Measurements from ENCODE around the gene THRAP3.

- TF ChIP-seq CTCF (IDR thresholded peaks at IDR 0.05; ENCODE audit: borderline replicate concordance, extremely low read depth, low read length, poor library complexity, severe bottlenecking): no peak
- TF ChIP-seq EZH2 (IDR thresholded peaks at IDR 0.05; ENCODE audit: borderline replicate concordance, low read depth, low read length, severe bottlenecking): no peak
Measured at GRCh38 chr1:36284061-36284460, 59.8 kb downstream of the THRAP3 start.
